DND-41 (cell line): Measurements from ENCODE around the gene MICAL3.

Experiments used
- ATAC-seq: fragments of 200-7000 bp; cut with Tn5 transposase; 3 replicates; pipeline ENCODE4 v1.9.1; 2021; ENCODE audit warnings: low read depth; ENCODE audit not compliant: insufficient read depth
- DNase-seq: peaks from one replicate; pipeline ENCODE4 v3.0.0-alpha.2; 2020
- H2AFZ ChIP-seq: 2 replicates; pipeline ENCODE4 v1.6.0; 2012; ENCODE audit warnings: low read depth, low read length
- H3K27ac ChIP-seq: 2 replicates; pipeline ENCODE4 v1.5.1; 2012; ENCODE audit warnings: low read length, inconsistent platforms
- H3K27me3 ChIP-seq: fragments of 200-600 bp; sonication (generic); 2 replicates; pipeline ENCODE4 v1.6.0; 2012; ENCODE audit warnings: low read length, mild to moderate bottlenecking, inconsistent platforms; ENCODE audit not compliant: insufficient read depth, poor library complexity
- H3K36me3 ChIP-seq: 2 replicates; pipeline ENCODE4 v1.5.1; 2012; ENCODE audit warnings: low read length, inconsistent platforms; ENCODE audit not compliant: insufficient read depth
- H3K4me1 ChIP-seq: 2 replicates; pipeline ENCODE4 v1.5.1; 2012; ENCODE audit warnings: mild to moderate bottlenecking, low read length; ENCODE audit not compliant: insufficient read depth
- H3K4me2 ChIP-seq: 2 replicates; pipeline ENCODE4 v1.6.0; 2012; ENCODE audit warnings: mild to moderate bottlenecking, moderate library complexity, low read length, inconsistent platforms; ENCODE audit not compliant: insufficient read depth
- H3K4me3 ChIP-seq, 2 experiments: fragments of 200-600 bp in 1 of 2; shearing (Covaris generic) in 1 of 2; 2 replicates each; pipeline ENCODE4 v1.5.1; 2012 to 2016; ENCODE audit warnings: inconsistent platforms in 2 of 2, low read length in 2 of 2, mild to moderate bottlenecking in 2 of 2, low read depth in 1 of 2, moderate library complexity in 1 of 2
- H3K79me2 ChIP-seq: 2 replicates; pipeline ENCODE4 v1.6.0; 2012; ENCODE audit warnings: low read length, inconsistent platforms; ENCODE audit not compliant: insufficient read depth
- H3K9ac ChIP-seq: 2 replicates; pipeline ENCODE4 v1.6.0; 2012; ENCODE audit warnings: low read depth, mild to moderate bottlenecking, inconsistent platforms, low read length, moderate library complexity
- H3K9me3 ChIP-seq: 2 replicates; pipeline ENCODE4 v1.5.1; 2012; ENCODE audit warnings: low read length, moderate library complexity, mild to moderate bottlenecking, inconsistent platforms; ENCODE audit not compliant: insufficient read depth, severe bottlenecking
- H4K20me1 ChIP-seq: 2 replicates; pipeline ENCODE4 v1.6.0; 2012; ENCODE audit warnings: low read length; ENCODE audit not compliant: insufficient read depth
- EZH2 ChIP-seq: IDR thresholded peaks from 3 replicates; pipeline ENCODE4 v1.6.1; 2012; ENCODE audit warnings: borderline replicate concordance, low read depth, mild to moderate bottlenecking, moderate library complexity, low read length, inconsistent platforms; ENCODE audit not compliant: severe bottlenecking
- TF ChIP-seq, protein P1 (sequence below): IDR thresholded peaks from 2 replicates; pipeline ENCODE4 v1.5.1; 2012; ENCODE audit warnings: borderline replicate concordance, low read length, moderate library complexity, mild to moderate bottlenecking; ENCODE audit not compliant: poor library complexity, severe bottlenecking; ENCODE audit errors: extremely low read depth

The MICAL3 gene

DNA sequence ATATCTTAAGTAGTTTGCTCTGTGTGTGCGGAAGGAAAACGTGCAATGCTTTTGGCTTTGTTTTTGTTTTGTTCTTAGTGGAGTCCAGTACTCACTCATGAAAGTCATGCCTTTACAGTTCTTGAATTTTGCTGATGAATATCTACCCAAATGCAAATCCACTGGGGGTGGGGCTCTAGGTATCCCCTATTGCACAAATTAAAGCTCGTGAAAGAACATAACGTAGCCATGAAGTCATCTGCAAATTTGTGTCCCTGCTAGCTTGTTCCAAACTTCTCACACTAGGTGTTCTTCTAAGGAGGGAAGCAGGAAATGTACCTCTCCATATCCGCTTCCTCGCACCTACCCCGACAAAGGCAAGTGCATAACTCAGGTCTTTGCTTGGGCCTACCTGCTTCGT is 118.9 kb downstream of the MICAL3 start:
- H3K4me3 ChIP-seq = no peak overlapping the region
- no peak for TF ChIP-seq EZH2
- TF ChIP-seq, protein P1, sequence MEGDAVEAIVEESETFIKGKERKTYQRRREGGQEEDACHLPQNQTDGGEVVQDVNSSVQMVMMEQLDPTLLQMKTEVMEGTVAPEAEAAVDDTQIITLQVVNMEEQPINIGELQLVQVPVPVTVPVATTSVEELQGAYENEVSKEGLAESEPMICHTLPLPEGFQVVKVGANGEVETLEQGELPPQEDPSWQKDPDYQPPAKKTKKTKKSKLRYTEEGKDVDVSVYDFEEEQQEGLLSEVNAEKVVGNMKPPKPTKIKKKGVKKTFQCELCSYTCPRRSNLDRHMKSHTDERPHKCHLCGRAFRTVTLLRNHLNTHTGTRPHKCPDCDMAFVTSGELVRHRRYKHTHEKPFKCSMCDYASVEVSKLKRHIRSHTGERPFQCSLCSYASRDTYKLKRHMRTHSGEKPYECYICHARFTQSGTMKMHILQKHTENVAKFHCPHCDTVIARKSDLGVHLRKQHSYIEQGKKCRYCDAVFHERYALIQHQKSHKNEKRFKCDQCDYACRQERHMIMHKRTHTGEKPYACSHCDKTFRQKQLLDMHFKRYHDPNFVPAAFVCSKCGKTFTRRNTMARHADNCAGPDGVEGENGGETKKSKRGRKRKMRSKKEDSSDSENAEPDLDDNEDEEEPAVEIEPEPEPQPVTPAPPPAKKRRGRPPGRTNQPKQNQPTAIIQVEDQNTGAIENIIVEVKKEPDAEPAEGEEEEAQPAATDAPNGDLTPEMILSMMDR = no peak
- no peak overlapping the region for H3K9ac ChIP-seq
- ATAC-seq (no peak), DNase-seq (no peak)
- H3K27me3 ChIP-seq = no peaks in the 10 kb centered on the region
- H3K4me1 ChIP-seq = no peaks in the 10 kb centered on the region
- no peaks in the 10 kb centered on the region for H3K9me3 ChIP-seq
- no peak overlapping the region for H2AFZ ChIP-seq
- peaks cover 10% of the 10 kb centered on the region; the same call in 1 of the 2 replicates for H3K79me2 ChIP-seq
- H3K36me3 ChIP-seq = peaks cover 48% of the 10 kb centered on the region
- H3K27ac ChIP-seq = no peak overlapping the region
- no peak overlapping the region for H3K4me2 ChIP-seq
- H4K20me1 ChIP-seq = peaks cover 33% of the 10 kb centered on the region

DNA sequence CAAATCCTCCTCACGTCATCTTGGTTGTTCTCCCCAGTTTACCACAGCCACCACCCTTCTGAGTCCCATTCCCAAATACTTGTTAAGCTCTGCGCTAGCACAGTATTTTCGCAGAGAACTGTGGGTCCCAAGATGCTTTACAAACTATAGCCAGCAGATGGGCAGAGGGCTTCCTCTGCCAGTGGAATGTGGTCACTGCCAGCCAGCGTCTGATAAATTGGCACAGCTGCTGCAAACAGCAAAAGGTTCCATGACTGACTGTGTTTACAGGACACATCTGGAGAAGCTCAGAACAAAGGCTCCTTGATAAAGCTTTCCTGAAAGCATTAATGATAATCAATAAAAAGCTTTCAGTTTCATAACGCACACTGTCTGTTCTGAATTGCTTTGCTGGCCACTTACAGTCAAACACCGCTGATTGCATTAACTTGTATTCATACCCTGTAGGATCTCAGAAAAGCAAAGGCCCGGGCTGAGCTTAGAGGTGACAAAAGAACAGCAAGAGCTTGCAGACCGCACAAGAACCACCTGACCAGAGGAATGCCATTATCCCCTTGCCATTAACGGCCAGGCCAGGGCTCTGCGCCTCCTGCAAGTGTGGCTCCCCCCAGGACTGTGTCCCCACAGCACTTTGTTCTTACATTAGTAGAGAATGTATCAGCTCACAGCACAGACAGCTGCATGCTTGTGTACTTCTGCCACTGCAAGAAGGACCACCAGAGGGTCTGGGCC is 120.6 kb downstream of the MICAL3 start:
- no peak for TF ChIP-seq EZH2
- TF ChIP-seq, protein P1 = no peak
- Histone ChIP-seq H4K20me1 (peaks cover 23% of the 10 kb centered on the region), H3K4me2 (no peak overlapping the region), H2AFZ (no peak overlapping the region), H3K79me2 (0 out of 2 replicates have a peak, but pooled peaks cover 3% of the 10 kb centered on the region), H3K36me3 (peaks cover 57% of the 10 kb centered on the region), H3K4me1 (no peaks in the 10 kb centered on the region), H3K4me3 (no peak overlapping the region), H3K9ac (no peak overlapping the region), H3K27me3 (no peaks in the 10 kb centered on the region), H3K27ac (no peak overlapping the region), H3K9me3 (no peaks in the 10 kb centered on the region)
- DNase-seq (no peak), ATAC-seq (no peak)

DNA sequence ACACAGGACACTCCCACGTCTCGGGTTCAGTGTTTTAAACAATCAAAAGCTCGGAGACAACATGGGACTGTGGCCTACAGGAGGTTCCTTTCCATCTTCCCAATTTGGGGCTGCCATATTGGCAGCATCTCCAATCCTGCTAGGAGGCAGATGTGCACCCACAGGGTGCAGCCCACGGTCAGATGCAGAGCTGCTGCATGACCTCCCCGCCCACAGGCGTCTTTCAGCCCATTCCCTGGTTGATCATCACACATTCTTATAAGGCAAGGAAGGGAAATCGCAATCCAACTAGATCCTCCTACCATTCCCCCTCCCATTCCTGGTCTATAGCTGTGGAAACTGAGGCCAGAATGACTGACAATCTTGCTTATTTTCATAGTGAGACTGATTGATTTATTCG is 121.4 kb downstream of the MICAL3 start:
- Histone ChIP-seq H3K4me3 (no peak overlapping the region), H3K27ac (no peak overlapping the region), H3K9me3 (no peaks in the 10 kb centered on the region), H2AFZ (no peak overlapping the region), H3K4me1 (no peaks in the 10 kb centered on the region), H3K36me3 (peaks cover 62% of the 10 kb centered on the region), H3K27me3 (no peaks in the 10 kb centered on the region), H3K79me2 (no peaks in the 10 kb centered on the region), H3K9ac (no peak overlapping the region), H4K20me1 (peaks cover 19% of the 10 kb centered on the region), H3K4me2 (no peak overlapping the region)
- TF ChIP-seq, protein P1 = no peak
- no peak for TF ChIP-seq EZH2
- no peak for DNase-seq
- no peak for ATAC-seq
